Measurements from ENCODE around the gene GSG1L.

The GSG1L gene

DNA sequence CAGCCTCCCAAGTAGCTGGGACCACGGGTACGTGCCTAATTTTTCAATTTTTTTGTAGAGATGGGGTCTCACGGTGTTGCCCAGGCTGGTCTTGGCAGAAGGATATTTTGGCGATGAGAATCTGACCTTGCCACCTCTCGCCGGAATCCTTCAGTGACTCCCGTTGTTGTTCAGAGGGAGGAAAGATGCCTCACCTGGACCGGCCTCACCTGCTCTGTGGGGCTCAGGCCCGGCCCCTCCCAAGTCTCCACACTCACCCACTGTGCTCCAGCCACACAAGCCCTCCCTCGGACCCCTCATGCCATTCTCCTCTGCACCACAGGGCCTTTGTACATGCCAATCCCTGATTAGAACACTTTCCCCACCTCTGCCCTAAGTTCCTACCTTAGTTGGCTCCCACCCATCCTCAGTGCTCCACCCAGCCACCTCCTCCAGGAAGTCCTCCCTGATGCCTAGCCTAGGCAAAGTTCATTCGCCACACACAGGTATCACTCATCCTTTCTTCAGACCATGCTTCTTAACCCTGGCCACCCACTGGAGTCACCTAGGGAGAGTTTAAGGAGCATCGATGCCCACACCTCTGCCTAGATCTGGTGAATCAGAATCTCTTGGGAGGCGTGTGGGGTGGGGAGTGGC, 136.1 kb downstream of the GSG1L start:
- no peak overlapping the region for H3K9ac ChIP-seq (ENCODE audit: low read depth, low read length)
- H3K9me3 ChIP-seq (ENCODE audit: control insufficient read depth, insufficient read depth, low read length), result no peaks in the 10 kb centered on the region
- H3K36me3 ChIP-seq (ENCODE audit: insufficient read depth, low read length), result no peaks in the 10 kb centered on the region

DNA sequence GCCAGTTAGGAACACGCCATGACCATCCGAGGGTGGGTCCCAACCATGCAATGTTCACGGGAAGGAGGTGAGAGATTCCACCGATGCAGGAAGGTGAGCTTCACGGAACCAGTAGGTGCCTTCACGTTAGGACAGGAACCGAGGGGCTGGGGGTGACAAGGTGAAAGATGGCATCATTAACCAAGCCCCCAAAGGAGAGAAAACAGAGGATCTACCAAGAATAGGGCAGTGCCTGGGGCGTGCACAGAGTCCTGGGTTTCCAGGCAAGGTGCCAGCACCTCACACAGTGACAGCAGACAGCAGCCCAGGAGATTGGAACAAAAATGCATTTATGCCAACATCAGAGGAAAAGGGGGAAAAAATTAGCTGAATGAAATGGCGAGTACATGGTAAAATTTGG, 137.9 kb downstream of the GSG1L start:
- no peak overlapping the region for H3K9ac ChIP-seq (ENCODE audit: low read depth, low read length)
- H3K36me3 ChIP-seq (ENCODE audit: insufficient read depth, low read length), result no peaks in the 10 kb centered on the region
- no peaks in the 10 kb centered on the region for H3K4me1 ChIP-seq (ENCODE audit: insufficient read depth, low read length)
- no peaks in the 10 kb centered on the region for H3K9me3 ChIP-seq (ENCODE audit: control insufficient read depth, insufficient read depth, low read length)

More for the DNA sequence above, 136.1 kb downstream of the GSG1L start:
- H3K4me1 ChIP-seq (ENCODE audit: insufficient read depth, low read length), result no peaks in the 10 kb centered on the region

DNA sequence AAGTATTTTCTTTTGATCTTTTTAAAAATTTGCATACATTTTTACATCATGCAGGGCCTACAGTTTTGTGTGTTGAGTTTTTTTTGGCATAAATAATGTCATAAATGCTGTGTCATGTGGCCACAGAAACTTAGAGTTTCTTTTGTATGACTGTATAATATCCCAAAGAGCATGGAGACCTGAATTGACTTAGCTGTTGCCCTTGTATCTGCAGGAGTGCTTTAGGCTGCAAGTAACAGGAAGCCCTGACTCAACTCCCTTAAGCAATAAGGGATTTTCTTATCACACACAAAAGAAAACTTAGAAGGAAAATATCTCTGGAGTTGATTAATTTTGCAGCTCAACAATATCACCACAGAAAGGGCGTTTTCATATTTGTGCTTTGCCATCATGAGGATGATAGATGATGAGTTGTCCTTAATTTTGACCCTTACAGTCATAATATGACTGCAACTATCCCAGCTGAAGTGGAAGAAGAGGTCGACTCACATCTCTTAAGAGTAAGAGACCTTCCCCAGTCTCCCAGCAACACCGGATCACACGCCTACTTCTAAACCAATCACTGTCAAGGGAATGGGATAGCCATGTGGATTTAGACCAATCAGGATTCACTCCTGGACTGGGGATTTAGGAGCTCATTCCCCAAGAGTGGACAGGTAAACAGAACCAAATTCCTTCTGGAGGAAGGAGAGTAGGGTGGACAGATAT, 138.9 kb downstream of the GSG1L start:
- Histone ChIP-seq H3K9ac (ENCODE audit: low read depth, low read length) (no peak overlapping the region), H3K4me1 (ENCODE audit: insufficient read depth, low read length) (no peaks in the 10 kb centered on the region)

DNA sequence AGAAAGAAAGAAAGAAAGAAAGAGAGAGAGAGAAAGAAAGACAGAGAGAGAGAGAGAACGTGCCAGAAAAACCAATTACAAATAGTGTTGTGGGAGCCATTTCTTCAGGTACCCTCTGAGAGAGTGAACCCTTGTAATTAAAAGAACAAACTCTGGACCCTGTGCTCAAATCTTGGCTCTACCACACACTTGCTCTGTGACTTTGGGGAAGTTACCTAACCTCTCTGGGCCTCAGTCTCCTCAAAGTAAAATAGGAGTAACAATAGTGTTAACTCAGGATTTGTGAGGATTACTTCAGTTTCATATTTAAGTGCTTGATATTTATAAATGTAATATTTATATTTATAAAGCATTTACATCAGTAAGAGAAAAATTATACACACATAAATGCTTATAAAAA, 139.8 kb downstream of the GSG1L start:
- H3K4me1 ChIP-seq (ENCODE audit: insufficient read depth, low read length), result no peaks in the 10 kb centered on the region
- H3K36me3 ChIP-seq (ENCODE audit: insufficient read depth, low read length), result no peaks in the 10 kb centered on the region
- H3K9me3 ChIP-seq (ENCODE audit: control insufficient read depth, insufficient read depth, low read length), result no peaks in the 10 kb centered on the region
- no peak overlapping the region for H3K9ac ChIP-seq (ENCODE audit: low read depth, low read length)

More for the DNA sequence above, 138.9 kb downstream of the GSG1L start:
- H3K9me3 ChIP-seq (ENCODE audit: control insufficient read depth, insufficient read depth, low read length), result no peaks in the 10 kb centered on the region
- no peaks in the 10 kb centered on the region for H3K36me3 ChIP-seq (ENCODE audit: insufficient read depth, low read length)

DNA sequence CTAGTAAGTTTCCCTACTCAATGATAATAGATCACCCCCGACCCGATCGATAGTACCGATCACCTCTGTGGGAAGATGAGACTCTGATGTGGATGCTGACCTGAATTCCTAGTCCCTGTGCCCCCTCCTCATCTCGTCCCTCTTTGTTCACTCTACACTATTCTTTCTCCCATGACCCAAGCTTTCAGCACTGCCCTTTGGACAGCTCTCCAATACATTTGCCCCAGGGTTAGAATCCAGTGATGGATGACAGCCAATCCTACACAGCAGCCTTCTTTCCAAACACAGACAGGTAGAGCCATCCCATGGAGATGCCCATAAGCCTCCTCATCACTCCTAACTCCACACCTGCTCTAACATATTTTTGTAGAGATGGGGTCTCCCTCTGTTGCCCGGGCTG, 141.1 kb downstream of the GSG1L start:
- H3K4me1 ChIP-seq (ENCODE audit: insufficient read depth, low read length), result no peaks in the 10 kb centered on the region
- no peaks in the 10 kb centered on the region for H3K36me3 ChIP-seq (ENCODE audit: insufficient read depth, low read length)
- H3K9ac ChIP-seq (ENCODE audit: low read depth, low read length), result no peak overlapping the region
- no peaks in the 10 kb centered on the region for H3K9me3 ChIP-seq (ENCODE audit: control insufficient read depth, insufficient read depth, low read length)

DNA sequence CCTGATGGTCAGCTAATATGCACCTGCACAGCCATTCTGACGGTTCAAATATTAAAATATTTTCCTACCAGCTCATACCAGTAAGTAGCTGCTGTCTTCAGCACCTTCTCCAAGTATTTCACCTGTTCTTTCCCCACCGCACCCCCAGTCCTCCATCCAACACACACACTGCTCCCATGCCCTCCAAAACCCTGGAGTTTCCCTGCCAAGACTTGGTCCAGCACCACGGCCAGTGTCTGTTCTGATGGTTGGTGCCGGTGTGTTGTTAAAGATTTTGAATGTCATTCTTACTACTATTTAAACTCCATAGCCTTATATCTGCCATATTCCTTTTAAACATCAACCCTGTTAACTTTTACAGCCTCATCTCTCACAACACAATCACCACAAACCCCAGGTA, 142.4 kb downstream of the GSG1L start:
- no peaks in the 10 kb centered on the region for H3K9me3 ChIP-seq (ENCODE audit: control insufficient read depth, insufficient read depth, low read length)
- no peaks in the 10 kb centered on the region for H3K36me3 ChIP-seq (ENCODE audit: insufficient read depth, low read length)
- H3K9ac ChIP-seq (ENCODE audit: low read depth, low read length), result no peak overlapping the region
- H3K4me1 ChIP-seq (ENCODE audit: insufficient read depth, low read length), result no peaks in the 10 kb centered on the region

DNA sequence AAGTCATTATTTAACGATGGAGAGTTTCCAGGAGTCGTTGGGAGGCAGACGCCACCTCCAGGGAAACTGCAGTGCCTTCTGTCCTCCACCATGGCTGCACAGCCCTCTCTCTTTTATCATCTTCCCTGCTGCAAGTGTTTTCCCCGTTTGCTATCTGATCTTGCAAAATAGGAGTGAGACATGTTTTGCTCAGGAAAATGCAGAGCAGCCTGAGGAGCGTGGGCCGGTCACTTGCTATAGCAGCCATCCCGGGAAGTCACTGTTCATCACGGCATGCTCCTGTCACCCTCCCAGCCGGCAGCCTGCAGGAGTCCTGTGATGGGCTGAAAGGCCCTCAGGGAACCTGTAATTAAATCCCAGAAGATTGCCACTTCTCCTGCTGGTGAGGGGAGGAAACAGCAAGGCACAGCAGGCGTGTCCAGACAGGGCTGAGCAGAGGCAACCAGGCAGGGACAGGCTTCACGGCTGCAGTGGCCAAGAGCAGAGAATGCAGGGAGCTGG, 143.1 kb downstream of the GSG1L start:
- no peaks in the 10 kb centered on the region for H3K4me1 ChIP-seq (ENCODE audit: insufficient read depth, low read length)
- H3K36me3 ChIP-seq (ENCODE audit: insufficient read depth, low read length), result no peaks in the 10 kb centered on the region
- H3K9ac ChIP-seq (ENCODE audit: low read depth, low read length), result 0 out of 2 replicates have a peak overlapping the region, but pooled peaks have one; percentile 12
- no peaks in the 10 kb centered on the region for H3K9me3 ChIP-seq (ENCODE audit: control insufficient read depth, insufficient read depth, low read length)

DNA sequence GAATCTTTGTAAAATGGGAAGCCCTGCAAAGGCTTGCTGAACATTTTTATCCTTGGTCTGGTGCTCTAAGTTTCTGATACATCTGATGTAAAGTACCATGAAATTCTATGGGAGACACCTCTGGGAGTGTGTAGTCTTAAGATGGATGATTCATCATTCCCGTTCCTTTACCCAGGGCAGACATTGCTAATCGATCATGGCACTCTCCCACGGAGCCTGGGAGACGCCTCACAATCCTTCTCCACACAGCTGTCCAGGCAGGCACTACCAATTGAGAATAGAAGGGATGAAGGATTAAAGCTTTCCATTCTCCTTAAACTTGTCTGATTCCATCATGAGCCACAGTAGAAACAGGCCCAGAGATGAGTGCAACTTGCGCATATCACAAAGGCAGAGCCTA, 144.8 kb downstream of the GSG1L start:
- Histone ChIP-seq H3K4me1 (ENCODE audit: insufficient read depth, low read length) (no peaks in the 10 kb centered on the region), H3K9ac (ENCODE audit: low read depth, low read length) (no peak overlapping the region), H3K36me3 (ENCODE audit: insufficient read depth, low read length) (no peaks in the 10 kb centered on the region), H3K9me3 (ENCODE audit: control insufficient read depth, insufficient read depth, low read length) (no peaks in the 10 kb centered on the region)

DNA sequence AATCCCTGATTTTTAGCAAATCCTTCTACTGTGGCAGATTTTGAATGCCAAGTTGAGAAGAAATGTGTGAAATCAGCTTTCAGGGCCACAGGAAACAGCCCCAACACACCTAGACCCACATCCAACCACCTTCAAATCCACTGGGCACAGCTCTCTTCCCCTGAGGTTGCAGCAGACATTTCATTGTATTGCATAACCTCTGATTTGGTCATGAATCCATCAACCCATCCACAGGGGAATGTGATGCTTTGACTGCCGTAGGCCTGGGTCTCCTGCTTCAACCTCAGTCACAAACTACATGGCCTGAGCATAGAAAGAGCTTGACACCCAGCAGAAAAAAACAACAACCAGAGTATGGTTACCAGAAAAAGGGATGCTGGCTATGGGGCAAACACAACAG, 145.6 kb downstream of the GSG1L start:
- H3K36me3 ChIP-seq (ENCODE audit: insufficient read depth, low read length), result no peaks in the 10 kb centered on the region
- no peaks in the 10 kb centered on the region for H3K9me3 ChIP-seq (ENCODE audit: control insufficient read depth, insufficient read depth, low read length)
- no peaks in the 10 kb centered on the region for H3K4me1 ChIP-seq (ENCODE audit: insufficient read depth, low read length)
- H3K9ac ChIP-seq (ENCODE audit: low read depth, low read length), result no peak overlapping the region

DNA sequence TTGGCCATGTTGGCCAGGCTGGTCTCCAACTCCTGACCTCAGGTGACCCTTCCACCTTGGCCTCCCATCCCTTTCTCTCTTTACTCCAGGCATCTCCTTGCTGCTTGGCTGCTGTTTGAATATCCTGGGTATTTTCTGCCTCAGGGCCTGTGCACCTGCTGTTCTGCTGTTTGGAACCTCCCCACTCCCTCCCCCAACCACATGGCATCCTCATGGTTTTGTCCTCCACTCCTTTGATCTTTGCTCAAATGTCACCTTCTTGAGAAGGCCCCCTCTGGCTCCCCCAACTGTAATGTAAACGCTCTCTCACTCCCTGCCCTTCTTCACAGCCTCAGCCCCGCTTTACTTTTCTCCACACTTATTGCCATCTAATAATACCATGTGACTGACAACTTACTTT, 152.0 kb downstream of the GSG1L start:
- Histone ChIP-seq H3K9me3 (ENCODE audit: control insufficient read depth, insufficient read depth, low read length) (no peaks in the 10 kb centered on the region), H3K36me3 (ENCODE audit: insufficient read depth, low read length) (no peaks in the 10 kb centered on the region), H3K4me1 (ENCODE audit: insufficient read depth, low read length) (no peaks in the 10 kb centered on the region), H3K9ac (ENCODE audit: low read depth, low read length) (no peak overlapping the region)

DNA sequence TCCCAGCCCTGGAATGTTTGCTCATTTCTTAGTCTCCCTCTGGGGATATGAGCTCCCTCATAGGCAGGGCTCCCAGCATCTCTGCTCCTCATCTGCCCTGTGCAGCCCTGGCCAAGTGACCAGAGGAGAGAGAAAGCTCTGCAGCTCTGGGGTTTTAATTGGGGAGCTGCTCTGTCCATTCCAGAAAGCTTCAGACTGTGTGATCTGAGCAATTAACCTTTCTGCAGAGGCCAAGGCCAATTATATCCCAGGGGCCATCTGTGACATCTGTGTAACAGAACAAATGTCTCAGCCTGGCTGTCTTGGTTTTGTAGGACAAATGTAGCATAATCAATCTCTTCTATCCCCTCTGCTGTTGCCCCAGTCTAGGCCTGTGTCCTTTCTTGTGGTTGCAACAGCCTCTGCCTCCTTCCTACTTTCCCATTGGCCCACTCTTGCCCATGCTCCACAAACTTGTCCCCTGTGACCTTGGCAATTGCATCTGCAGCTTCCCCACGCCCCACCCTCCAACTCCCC, 156.0 kb downstream of the GSG1L start:
- Histone ChIP-seq H3K9me3 (ENCODE audit: control insufficient read depth, insufficient read depth, low read length) (no peaks in the 10 kb centered on the region), H3K9ac (ENCODE audit: low read depth, low read length) (no peak overlapping the region), H3K36me3 (ENCODE audit: insufficient read depth, low read length) (no peaks in the 10 kb centered on the region), H3K4me1 (ENCODE audit: insufficient read depth, low read length) (peaks cover 4% of the 10 kb centered on the region; the same call in 1 of the 2 replicates)

DNA sequence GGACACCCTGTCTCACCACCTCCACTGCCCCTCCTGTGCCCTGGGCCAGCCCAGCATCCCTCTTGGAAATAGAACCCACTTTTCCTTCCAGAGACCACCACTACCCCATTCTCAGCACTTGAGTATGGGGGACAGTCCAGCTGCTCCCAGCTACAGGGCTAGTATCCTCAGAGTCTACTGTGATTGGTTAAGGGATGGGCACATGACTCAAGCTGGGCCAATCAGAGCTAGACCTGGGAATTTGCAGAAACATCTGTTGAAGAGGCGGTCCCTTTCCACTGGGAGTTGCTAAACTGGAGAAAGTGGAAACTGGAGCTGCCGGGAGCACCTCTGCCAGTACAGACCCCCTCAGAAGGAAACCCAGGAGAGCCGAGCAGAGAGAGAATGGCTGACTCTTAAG, 156.6 kb downstream of the GSG1L start:
- no peaks in the 10 kb centered on the region for H3K9me3 ChIP-seq (ENCODE audit: control insufficient read depth, insufficient read depth, low read length)
- H3K9ac ChIP-seq (ENCODE audit: low read depth, low read length), result no peak overlapping the region
- peaks cover 4% of the 10 kb centered on the region; the same call in 1 of the 2 replicates for H3K4me1 ChIP-seq (ENCODE audit: insufficient read depth, low read length)
- H3K36me3 ChIP-seq (ENCODE audit: insufficient read depth, low read length), result no peaks in the 10 kb centered on the region

DNA sequence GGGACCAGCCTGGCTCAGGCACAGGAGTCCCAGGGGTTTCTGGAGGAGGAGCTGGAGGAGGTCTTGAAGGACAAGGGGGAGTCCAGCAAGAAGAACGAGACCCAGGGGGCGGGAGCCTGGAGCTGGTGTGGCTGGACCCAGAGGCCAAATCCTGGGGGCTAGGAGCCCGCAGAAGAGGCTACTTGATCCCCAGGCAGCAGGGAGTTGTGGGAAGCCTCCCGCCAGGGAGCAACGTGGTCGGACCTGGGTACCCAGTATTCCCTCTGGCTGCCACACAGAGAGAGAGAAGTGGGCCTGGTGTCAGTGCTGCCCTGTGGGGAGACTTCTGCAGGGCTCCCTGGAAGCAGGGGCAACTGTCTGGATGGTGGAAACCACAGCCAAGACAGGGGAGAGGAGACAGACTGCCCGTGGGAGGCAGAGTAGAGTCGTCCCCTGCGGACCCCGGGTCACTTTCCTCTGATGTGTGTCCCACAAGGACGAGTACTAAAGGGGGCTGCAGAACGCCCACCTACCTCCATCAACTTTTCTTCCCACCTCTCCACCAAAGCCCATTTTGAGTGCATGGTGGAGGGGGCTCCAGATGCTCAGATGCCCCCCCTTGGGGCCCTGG, 160.4 kb downstream of the GSG1L start:
- Histone ChIP-seq H3K4me1 (ENCODE audit: insufficient read depth, low read length) (peaks cover 4% of the 10 kb centered on the region; the same call in 1 of the 2 replicates), H3K9ac (ENCODE audit: low read depth, low read length) (no peak overlapping the region), H3K9me3 (ENCODE audit: control insufficient read depth, insufficient read depth, low read length) (no peaks in the 10 kb centered on the region), H3K36me3 (ENCODE audit: insufficient read depth, low read length) (no peaks in the 10 kb centered on the region)

DNA sequence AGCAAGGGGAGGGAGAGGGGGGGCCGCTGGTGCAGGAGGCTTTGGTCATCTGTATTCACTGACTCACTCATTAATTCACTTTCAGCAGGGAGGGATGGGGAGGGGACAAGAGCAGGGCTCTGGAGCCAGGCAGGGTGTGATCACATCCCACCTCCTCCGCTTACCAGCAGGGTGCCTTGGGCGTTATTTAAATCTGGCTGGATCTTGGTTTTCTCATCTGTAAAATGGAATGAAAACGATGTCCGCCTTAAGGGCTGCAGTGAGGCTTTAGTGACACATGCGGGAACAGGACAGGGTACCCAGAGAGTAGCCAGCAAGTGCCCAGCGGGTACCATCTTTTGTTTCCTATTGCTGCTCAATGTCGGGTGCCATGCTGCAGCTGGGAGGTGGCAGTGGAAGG, 161.0 kb downstream of the GSG1L start:
- H3K36me3 ChIP-seq (ENCODE audit: insufficient read depth, low read length), result no peaks in the 10 kb centered on the region
- peaks cover 4% of the 10 kb centered on the region; the same call in 1 of the 2 replicates for H3K4me1 ChIP-seq (ENCODE audit: insufficient read depth, low read length)
- no peak overlapping the region for H3K9ac ChIP-seq (ENCODE audit: low read depth, low read length)
- H3K9me3 ChIP-seq (ENCODE audit: control insufficient read depth, insufficient read depth, low read length), result no peaks in the 10 kb centered on the region
